Neural cell (in vitro differentiated cells): ENCODE results near the gene ABCC5. TPM values are rescaled to one million over a fixed set of nuclear protein-coding genes. Genes with fewer than 3 reads are reported as not detected.

Source experiments
- H2AFZ ChIP-seq: fragments of 200-600, 300-800 bp; sonication (generic), shearing (Covaris generic); 2 replicates; pipeline ENCODE4 v1.6.0; 2014; ENCODE audit warnings: low read depth, mild to moderate bottlenecking, antibody characterized with exemption, low read length, moderate library complexity
- H3F3A ChIP-seq: fragments of 200-600 bp; shearing (Covaris generic); 2 replicates; pipeline ENCODE4 v1.6.1; 2016; ENCODE audit warnings: mild to moderate bottlenecking, moderate library complexity, mixed read lengths, antibody characterized with exemption, low read length; ENCODE audit not compliant: insufficient read depth, poor library complexity, severe bottlenecking
- H3K27ac ChIP-seq: fragments of 200-600, 300-800 bp; sonication (generic), shearing (Covaris generic); 2 replicates; pipeline ENCODE4 v1.5.1; 2014; ENCODE audit warnings: mild to moderate bottlenecking, low read length, moderate library complexity
- H3K27me3 ChIP-seq: fragments of 300-800, 200-600 bp; sonication (generic), shearing (Covaris generic); 2 replicates; pipeline ENCODE4 v1.6.0; 2014; ENCODE audit warnings: mild to moderate bottlenecking, low read depth, low read length, moderate library complexity; ENCODE audit not compliant: insufficient read depth
- H3K36me3 ChIP-seq: fragments of 300-800, 200-600 bp; sonication (generic), shearing (Covaris generic); 2 replicates; pipeline ENCODE4 v1.5.1; 2014; ENCODE audit warnings: mild to moderate bottlenecking, antibody characterized with exemption, low read length, moderate library complexity; ENCODE audit not compliant: insufficient read depth
- H3K4me2 ChIP-seq: fragments of 300-800, 200-600 bp; sonication (generic), shearing (Covaris generic); 2 replicates; pipeline ENCODE4 v1.6.0; 2014; ENCODE audit warnings: mild to moderate bottlenecking, low read length
- H3K4me3 ChIP-seq: fragments of 300-800, 200-600 bp; sonication (generic), shearing (Covaris generic); 2 replicates; pipeline ENCODE4 v1.5.1; 2014; ENCODE audit warnings: mild to moderate bottlenecking, low read length, moderate library complexity
- H3K79me2 ChIP-seq: fragments of 200-600 bp; shearing (Covaris generic); replicated peaks from 2 replicates; pipeline ENCODE4 v1.6.0; 2014; ENCODE audit warnings: mild to moderate bottlenecking, low read length, moderate library complexity; ENCODE audit not compliant: insufficient read depth
- H3K9ac ChIP-seq: fragments of 300-800, 200-600 bp; sonication (generic), shearing (Covaris generic); 2 replicates; pipeline ENCODE4 v1.6.1; 2016; ENCODE audit warnings: mild to moderate bottlenecking, low read length, mixed read lengths
- H3K9me2 ChIP-seq: fragments of 200-600 bp; shearing (Covaris generic); 2 replicates; pipeline ENCODE4 v1.6.1; 2016; ENCODE audit warnings: mild to moderate bottlenecking, low read length, mixed read lengths; ENCODE audit not compliant: insufficient read depth
- H3K9me3 ChIP-seq: fragments of 200-600, 300-800 bp; sonication (generic), shearing (Covaris generic); 2 replicates; pipeline ENCODE4 v1.6.1; 2016; ENCODE audit warnings: mild to moderate bottlenecking, mixed run types, low read length, moderate library complexity, mixed read lengths
- H4K20me1 ChIP-seq: fragments of 200-600 bp; shearing (Covaris generic); 2 replicates; pipeline ENCODE4 v1.6.1; 2016; ENCODE audit warnings: mild to moderate bottlenecking, mixed run types; ENCODE audit not compliant: insufficient read depth
- EP300 ChIP-seq: fragments of 450-650 bp; conservative IDR thresholded peaks from 2 replicates; pipeline ENCODE4 v1.6.1; 2014; ENCODE audit warnings: antibody characterized with exemption, mild to moderate bottlenecking, moderate library complexity; ENCODE audit not compliant: poor library complexity, severe bottlenecking
- EZH2 ChIP-seq: fragments of 200-600, 300-800 bp; shearing (Covaris generic), sonication (generic); IDR thresholded peaks from 2 replicates; pipeline ENCODE4 v1.6.1; 2014; ENCODE audit warnings: antibody characterized with exemption, low read length, borderline replicate concordance, mild to moderate bottlenecking; ENCODE audit not compliant: insufficient read depth, poor library complexity, severe bottlenecking
- MXI1 ChIP-seq: fragments of 450-650 bp; conservative IDR thresholded peaks from 2 replicates; pipeline ENCODE4 v1.6.1; 2014; ENCODE audit warnings: antibody characterized with exemption, mild to moderate bottlenecking; ENCODE audit not compliant: poor library complexity, severe bottlenecking
- POLR2AphosphoS5 ChIP-seq: IDR thresholded peaks from 2 replicates; pipeline ENCODE4 v1.6.1; 2012
- RAD21 ChIP-seq: fragments of 450-650 bp; conservative IDR thresholded peaks from 2 replicates; pipeline ENCODE4 v1.6.1; 2014; ENCODE audit warnings: antibody characterized with exemption, mild to moderate bottlenecking, moderate library complexity
- SMC3 ChIP-seq: fragments of 450-650 bp; conservative IDR thresholded peaks from 2 replicates; pipeline ENCODE4 v1.6.1; 2014; ENCODE audit warnings: antibody characterized with exemption, mild to moderate bottlenecking, moderate library complexity; ENCODE audit not compliant: poor library complexity
- TAF1 ChIP-seq: IDR thresholded peaks from 2 replicates; pipeline ENCODE4 v1.6.1; 2012; ENCODE audit warnings: low read depth
- polyA plus RNA-seq: library from polyadenylated mRNA; depleted of rRNA; stranded (reverse); fragments of >200 nt; gene quantifications from 2 replicates; pipeline ENCODE4 v1.2.3, GENCODE V29; 2014
- TF ChIP-seq, protein P1 (sequence below): fragments of 450-650 bp; IDR thresholded peaks from 2 replicates; pipeline ENCODE4 v1.5.1; 2014; ENCODE audit warnings: antibody characterized with exemption, mild to moderate bottlenecking, moderate library complexity; ENCODE audit not compliant: poor library complexity, severe bottlenecking
- TF ChIP-seq, protein P2 (sequence below): IDR thresholded peaks from 2 replicates; pipeline ENCODE4 v1.6.1; 2012; ENCODE audit warnings: borderline replicate concordance

The ABCC5 gene
- polyA plus RNA-seq, 1 donor from 2014 or later = 227 TPM

DNA sequence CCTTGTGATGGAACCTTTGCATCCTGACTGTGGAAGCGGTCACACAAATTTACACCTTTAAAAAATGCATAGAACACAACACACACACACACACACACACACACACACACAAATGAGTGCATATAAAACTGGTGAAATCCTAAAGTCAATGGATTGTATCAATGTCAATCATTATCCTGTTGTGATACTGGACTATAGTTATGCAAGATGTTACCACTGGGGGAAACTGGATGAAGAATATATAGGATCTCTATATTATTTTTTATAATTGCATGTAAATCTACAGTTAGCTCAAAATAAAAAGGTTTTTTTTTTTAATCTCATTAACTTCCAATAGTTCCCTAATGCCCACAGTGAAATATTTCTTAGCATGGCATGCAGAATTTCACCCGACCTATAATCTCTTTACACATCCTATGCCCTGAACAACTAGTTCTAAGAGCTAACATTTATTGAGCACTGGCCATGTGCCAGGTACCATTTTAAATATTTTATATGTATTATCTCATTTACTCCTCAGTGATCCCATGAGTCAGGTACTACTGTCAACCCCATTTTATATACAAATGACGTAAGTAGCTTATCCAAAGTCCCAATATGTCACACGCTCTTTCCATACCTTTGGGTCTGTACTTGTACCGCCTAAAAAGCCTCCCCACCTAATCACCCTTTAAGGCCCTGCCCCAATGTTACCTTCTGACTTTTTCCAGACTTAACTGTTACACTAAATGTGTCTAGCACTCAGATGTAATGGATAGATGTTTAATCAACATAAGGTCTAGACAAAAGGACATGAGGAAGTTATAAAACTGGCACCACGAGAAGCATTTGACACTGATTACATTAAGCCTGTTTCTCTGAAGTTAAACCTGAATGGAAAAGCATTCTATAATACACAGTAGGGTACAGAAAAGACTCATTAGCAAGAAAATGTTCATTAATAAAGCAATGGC is 5.5 kb downstream of the ABCC5 start:
- Histone ChIP-seq H3K27me3 (no peaks in the 10 kb centered on the region), H3K9me2 (no peaks in the 10 kb centered on the region), H2AFZ (no peak overlapping the region), H3F3A (no peaks in the 10 kb centered on the region), H3K79me2 (peaks cover 36% of the 10 kb centered on the region), H3K9me3 (no peaks in the 10 kb centered on the region), H3K4me3 (no peak overlapping the region), H3K27ac (no peak overlapping the region), H3K36me3 (peaks cover 9% of the 10 kb centered on the region), H3K4me2 (no peak overlapping the region), H4K20me1 (no peaks in the 10 kb centered on the region), H3K9ac (no peak overlapping the region)
- no peak for TF ChIP-seq POLR2AphosphoS5
- TF ChIP-seq RAD21 = no peak
- TF ChIP-seq MXI1 = no peak
- TF ChIP-seq, protein P1, sequence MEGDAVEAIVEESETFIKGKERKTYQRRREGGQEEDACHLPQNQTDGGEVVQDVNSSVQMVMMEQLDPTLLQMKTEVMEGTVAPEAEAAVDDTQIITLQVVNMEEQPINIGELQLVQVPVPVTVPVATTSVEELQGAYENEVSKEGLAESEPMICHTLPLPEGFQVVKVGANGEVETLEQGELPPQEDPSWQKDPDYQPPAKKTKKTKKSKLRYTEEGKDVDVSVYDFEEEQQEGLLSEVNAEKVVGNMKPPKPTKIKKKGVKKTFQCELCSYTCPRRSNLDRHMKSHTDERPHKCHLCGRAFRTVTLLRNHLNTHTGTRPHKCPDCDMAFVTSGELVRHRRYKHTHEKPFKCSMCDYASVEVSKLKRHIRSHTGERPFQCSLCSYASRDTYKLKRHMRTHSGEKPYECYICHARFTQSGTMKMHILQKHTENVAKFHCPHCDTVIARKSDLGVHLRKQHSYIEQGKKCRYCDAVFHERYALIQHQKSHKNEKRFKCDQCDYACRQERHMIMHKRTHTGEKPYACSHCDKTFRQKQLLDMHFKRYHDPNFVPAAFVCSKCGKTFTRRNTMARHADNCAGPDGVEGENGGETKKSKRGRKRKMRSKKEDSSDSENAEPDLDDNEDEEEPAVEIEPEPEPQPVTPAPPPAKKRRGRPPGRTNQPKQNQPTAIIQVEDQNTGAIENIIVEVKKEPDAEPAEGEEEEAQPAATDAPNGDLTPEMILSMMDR = no peak
- TF ChIP-seq EZH2 = no peak
- TF ChIP-seq EP300 = no peak

DNA sequence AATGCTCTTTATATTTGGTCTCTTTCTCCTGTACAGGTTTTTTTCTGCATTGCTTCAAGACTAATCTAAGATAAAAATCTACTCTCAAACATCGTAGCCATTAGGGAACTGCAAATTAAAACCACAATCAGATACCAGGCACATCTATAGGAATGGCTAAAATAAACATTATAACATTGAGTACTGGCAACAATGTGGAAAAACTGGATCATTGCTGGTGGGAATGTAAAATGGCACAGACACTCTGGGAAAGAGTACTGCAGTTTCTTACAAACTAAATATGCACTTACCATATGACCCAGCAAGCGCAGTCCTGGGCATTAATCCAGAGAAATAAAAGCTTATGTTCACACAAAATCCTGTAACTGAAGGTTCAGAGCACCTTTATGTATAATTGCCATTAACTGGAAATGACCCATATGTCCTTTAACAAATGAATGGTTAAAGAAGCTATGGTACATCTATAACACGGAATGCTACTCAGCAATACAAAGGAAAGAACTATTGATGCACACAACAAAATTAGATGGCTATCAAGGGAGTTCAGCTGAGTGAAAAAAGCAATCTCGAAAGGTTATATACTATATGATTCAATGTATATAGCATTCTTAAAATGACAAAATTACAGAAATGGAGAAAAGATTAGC is 6.3 kb downstream of the ABCC5 start:
- TF ChIP-seq SMC3 = no peak
- Histone ChIP-seq H3K27me3 (no peaks in the 10 kb centered on the region), H3K79me2 (peaks cover 28% of the 10 kb centered on the region), H2AFZ (no peak overlapping the region), H3K9me2 (no peaks in the 10 kb centered on the region), H3F3A (no peaks in the 10 kb centered on the region), H4K20me1 (no peaks in the 10 kb centered on the region), H3K9me3 (no peaks in the 10 kb centered on the region), H3K4me2 (no peak overlapping the region), H3K36me3 (peaks cover 9% of the 10 kb centered on the region), H3K27ac (no peak overlapping the region), H3K4me3 (no peak overlapping the region), H3K9ac (no peak overlapping the region)

DNA sequence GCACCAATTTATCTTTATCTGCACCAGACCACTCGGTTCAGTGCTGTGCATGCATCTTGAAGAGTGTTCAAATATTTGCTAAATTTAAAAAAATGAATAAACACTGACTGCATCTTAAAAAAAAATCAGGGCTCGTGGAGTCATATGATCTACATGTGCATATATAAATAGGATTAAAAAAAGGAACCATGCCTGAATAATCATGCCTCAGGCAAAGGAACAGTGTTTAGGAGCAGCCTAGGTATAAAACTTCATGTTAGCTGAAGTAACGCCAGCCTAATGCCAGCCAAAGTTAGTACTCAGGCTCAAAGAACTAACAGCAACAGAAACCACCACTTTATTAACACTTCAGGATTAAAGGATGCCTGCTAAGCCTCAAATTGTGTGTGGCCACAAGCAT is 9.5 kb downstream of the ABCC5 start:
- H3K9me3 ChIP-seq = no peaks in the 10 kb centered on the region
- TF ChIP-seq, protein P2, sequence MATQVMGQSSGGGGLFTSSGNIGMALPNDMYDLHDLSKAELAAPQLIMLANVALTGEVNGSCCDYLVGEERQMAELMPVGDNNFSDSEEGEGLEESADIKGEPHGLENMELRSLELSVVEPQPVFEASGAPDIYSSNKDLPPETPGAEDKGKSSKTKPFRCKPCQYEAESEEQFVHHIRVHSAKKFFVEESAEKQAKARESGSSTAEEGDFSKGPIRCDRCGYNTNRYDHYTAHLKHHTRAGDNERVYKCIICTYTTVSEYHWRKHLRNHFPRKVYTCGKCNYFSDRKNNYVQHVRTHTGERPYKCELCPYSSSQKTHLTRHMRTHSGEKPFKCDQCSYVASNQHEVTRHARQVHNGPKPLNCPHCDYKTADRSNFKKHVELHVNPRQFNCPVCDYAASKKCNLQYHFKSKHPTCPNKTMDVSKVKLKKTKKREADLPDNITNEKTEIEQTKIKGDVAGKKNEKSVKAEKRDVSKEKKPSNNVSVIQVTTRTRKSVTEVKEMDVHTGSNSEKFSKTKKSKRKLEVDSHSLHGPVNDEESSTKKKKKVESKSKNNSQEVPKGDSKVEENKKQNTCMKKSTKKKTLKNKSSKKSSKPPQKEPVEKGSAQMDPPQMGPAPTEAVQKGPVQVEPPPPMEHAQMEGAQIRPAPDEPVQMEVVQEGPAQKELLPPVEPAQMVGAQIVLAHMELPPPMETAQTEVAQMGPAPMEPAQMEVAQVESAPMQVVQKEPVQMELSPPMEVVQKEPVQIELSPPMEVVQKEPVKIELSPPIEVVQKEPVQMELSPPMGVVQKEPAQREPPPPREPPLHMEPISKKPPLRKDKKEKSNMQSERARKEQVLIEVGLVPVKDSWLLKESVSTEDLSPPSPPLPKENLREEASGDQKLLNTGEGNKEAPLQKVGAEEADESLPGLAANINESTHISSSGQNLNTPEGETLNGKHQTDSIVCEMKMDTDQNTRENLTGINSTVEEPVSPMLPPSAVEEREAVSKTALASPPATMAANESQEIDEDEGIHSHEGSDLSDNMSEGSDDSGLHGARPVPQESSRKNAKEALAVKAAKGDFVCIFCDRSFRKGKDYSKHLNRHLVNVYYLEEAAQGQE = no peak
- TF ChIP-seq, protein P1 = no peak
- no peak for TF ChIP-seq EP300
- TF ChIP-seq SMC3 = no peak
- no peak for TF ChIP-seq POLR2AphosphoS5
- TF ChIP-seq MXI1 = no peak
- TF ChIP-seq TAF1 = no peak
- no peak for TF ChIP-seq RAD21
- no peak for TF ChIP-seq EZH2
- H3K27me3 ChIP-seq = no peaks in the 10 kb centered on the region
- H3K27ac ChIP-seq = no peak overlapping the region
- peaks cover 7% of the 10 kb centered on the region for H3K79me2 ChIP-seq
- no peak overlapping the region for H3K4me3 ChIP-seq
- H3K9ac ChIP-seq = no peak overlapping the region
- no peaks in the 10 kb centered on the region for H3F3A ChIP-seq
- H3K36me3 ChIP-seq = peaks cover 9% of the 10 kb centered on the region
- no peaks in the 10 kb centered on the region for H4K20me1 ChIP-seq
- no peak overlapping the region for H3K4me2 ChIP-seq
- no peak overlapping the region for H2AFZ ChIP-seq
- H3K9me2 ChIP-seq = no peaks in the 10 kb centered on the region
